ENCODE measurements around the gene RGS9.
A peak's percentile ranks its signal among the peaks of the same experiment; 100 is the strongest.

RGS9 gene

GRCh38 chr17:65155622-65156021 lies 18.5 kb downstream of the RGS9 start:
- Histone ChIP-seq H3K27ac (ENCODE audit: insufficient read depth in 1 of 2, low read depth in 1 of 2, low read length in 2 of 2, poor library complexity in 1 of 2, severe bottlenecking in 2 of 2) (no peak overlapping the region), H3K36me3 (ENCODE audit: control insufficient read depth in 4 of 4, insufficient read depth in 4 of 4, low read length in 3 of 4) (no peaks in the 10 kb centered on the region), H3K27me3 (replicated peaks in 2 of 5; ENCODE audit: control insufficient read depth in 4 of 5, insufficient read depth in 5 of 5, low read length in 4 of 5) (peaks cover 0 to 5% (median 0%) of the 10 kb centered on the region in 5 experiments), H3K4me3 (ENCODE audit: control insufficient read depth in 1 of 7, extremely low read depth in 1 of 7, insufficient read depth in 4 of 7, low read depth in 2 of 7, low read length in 6 of 7) (no peak overlapping the region), H3K9me3 (ENCODE audit: control extremely low read depth in 1 of 5, control insufficient read depth in 4 of 5, insufficient read depth in 2 of 5, low read depth in 1 of 5, low read length in 4 of 5) (no peaks in the 10 kb centered on the region), H3K4me1 (ENCODE audit: control extremely low read depth in 1 of 4, control insufficient read depth in 4 of 4, insufficient read depth in 4 of 4, low read length in 3 of 4) (peaks cover 6 to 24% (median 19%) of the 10 kb centered on the region in 4 experiments)
- 70% methylated on average over 1 of the region's 2 CpGs for WGBS (ENCODE audit: insufficient coverage)
- no peak for DNase-seq
- CTCF ChIA-PET: interaction anchor here (0.7 to 2.5 kb wide), 11 partner anchors 8 to 43 kb away, joined by 3 to 21 read pairs (median 4); partner anchors contain the start of gene RGS9
- POLR2A ChIA-PET: interaction anchor here (1.2 kb wide), 1 partner anchor 8 kb away, joined by 3 read pairs; no protein-coding TSS in a partner anchor

GRCh38 chr17:65156185-65156834 lies 19.1 kb downstream of the RGS9 start:
- no peak overlapping the region for H3K27ac ChIP-seq (ENCODE audit: insufficient read depth in 1 of 2, low read depth in 1 of 2, low read length in 2 of 2, poor library complexity in 1 of 2, severe bottlenecking in 2 of 2)
- CTCF ChIA-PET: interaction anchor here (1.0 to 2.5 kb wide), 8 partner anchors 8 to 42 kb away, joined by 3 to 21 read pairs (median 4); no protein-coding TSS in a partner anchor
- H3K4me1 ChIP-seq (ENCODE audit: control extremely low read depth in 1 of 4, control insufficient read depth in 4 of 4, insufficient read depth in 4 of 4, low read length in 3 of 4): peaks cover 6 to 24% (median 19%) of the 10 kb centered on the region in 4 experiments
- no peak for DNase-seq
- POLR2A ChIA-PET: no interaction called here
- H3K4me3 ChIP-seq (ENCODE audit: control insufficient read depth in 1 of 7, extremely low read depth in 1 of 7, insufficient read depth in 4 of 7, low read depth in 2 of 7, low read length in 6 of 7): no peak overlapping the region
- no peaks in the 10 kb centered on the region for H3K9me3 ChIP-seq (ENCODE audit: control extremely low read depth in 1 of 5, control insufficient read depth in 4 of 5, insufficient read depth in 2 of 5, low read depth in 1 of 5, low read length in 4 of 5)
- H3K36me3 ChIP-seq (ENCODE audit: control insufficient read depth in 4 of 4, insufficient read depth in 4 of 4, low read length in 3 of 4): no peaks in the 10 kb centered on the region
- H3K27me3 ChIP-seq (replicated peaks in 2 of 5; ENCODE audit: control insufficient read depth in 4 of 5, insufficient read depth in 5 of 5, low read length in 4 of 5): peaks cover 0 to 4% (median 0%) of the 10 kb centered on the region in 5 experiments
- 91% methylated on average over 21 of the region's 21 CpGs for whole genome bisulfite sequencing (ENCODE audit: insufficient coverage)

DNA sequence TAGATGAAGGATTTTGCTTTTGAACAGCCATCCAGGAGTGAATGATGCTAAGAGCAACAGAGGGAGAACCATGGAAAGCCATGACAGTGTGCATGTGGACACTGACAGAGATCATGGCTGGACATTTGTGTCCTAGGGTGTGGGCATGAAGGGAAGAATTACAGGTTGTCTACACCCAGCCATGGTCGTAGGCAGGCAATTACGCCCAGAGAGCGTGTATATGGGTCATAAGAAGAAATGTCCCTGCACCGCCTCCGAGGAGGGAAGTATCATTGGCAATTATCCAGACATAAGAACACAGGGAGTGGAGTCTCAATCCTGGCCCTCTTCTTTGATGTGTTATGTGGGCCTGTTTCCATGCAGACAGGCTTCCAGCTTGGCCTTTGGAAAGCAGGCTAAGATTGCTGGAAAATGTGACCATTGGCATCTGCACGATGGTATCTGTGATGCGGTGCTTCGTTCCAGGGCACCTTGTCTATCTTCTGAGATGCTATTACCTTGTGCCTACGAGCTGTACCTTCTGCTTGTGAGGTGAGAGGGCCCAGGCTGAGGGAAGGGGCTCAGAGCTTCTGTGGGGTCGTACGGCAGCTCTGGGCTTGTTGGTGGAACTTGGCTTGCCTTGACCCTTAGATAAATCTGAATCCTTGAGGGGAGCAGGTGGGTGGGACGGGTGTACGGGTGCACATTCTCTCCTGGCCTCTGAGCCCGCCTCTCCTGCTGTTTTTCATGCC lies 19.8 kb downstream of the RGS9 start:
- ChIA-PET CTCF (interaction anchor here (1.1 to 1.3 kb wide), 2 partner anchors 7 to 12 kb away, joined by 4 to 5 read pairs; no protein-coding TSS in a partner anchor), POLR2A (no interaction called here)
- Histone ChIP-seq H3K4me3 (ENCODE audit: control insufficient read depth in 1 of 7, extremely low read depth in 1 of 7, insufficient read depth in 4 of 7, low read depth in 2 of 7, low read length in 6 of 7) (no peak overlapping the region), H3K27ac (ENCODE audit: insufficient read depth in 1 of 2, low read depth in 1 of 2, low read length in 2 of 2, poor library complexity in 1 of 2, severe bottlenecking in 2 of 2) (no peak overlapping the region), H3K36me3 (ENCODE audit: control insufficient read depth in 4 of 4, insufficient read depth in 4 of 4, low read length in 3 of 4) (no peaks in the 10 kb centered on the region), H3K27me3 (replicated peaks in 2 of 5; ENCODE audit: control insufficient read depth in 4 of 5, insufficient read depth in 5 of 5, low read length in 4 of 5) (peaks cover 0 to 2% (median 0%) of the 10 kb centered on the region in 5 experiments), H3K9me3 (ENCODE audit: control extremely low read depth in 1 of 5, control insufficient read depth in 4 of 5, insufficient read depth in 2 of 5, low read depth in 1 of 5, low read length in 4 of 5) (no peaks in the 10 kb centered on the region), H3K4me1 (ENCODE audit: control extremely low read depth in 1 of 4, control insufficient read depth in 4 of 4, insufficient read depth in 4 of 4, low read length in 3 of 4) (peaks cover 6 to 24% (median 19%) of the 10 kb centered on the region in 4 experiments)
- no peak for DNase-seq
- WGBS (ENCODE audit: insufficient coverage): 96% methylated on average over 12 of the region's 14 CpGs

DNA sequence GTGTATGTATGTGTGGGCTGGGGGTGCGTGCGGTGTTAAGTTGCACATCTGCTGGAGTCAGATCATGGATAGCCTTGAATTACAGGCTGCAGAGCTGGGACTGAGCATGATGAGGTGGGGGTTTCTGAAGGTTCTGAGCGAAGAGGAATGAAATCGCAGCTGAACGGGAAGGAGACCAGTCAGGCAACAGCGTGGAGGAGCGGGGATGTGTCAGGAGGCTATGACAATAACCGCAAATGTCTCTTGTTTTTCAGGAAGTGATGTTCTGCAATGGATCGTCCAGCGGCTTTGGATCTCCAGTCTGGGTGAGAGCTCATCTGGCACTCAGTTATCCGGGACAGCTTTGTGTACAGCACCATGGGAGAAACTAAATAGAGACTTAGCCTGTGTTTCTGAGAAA lies 20.9 kb downstream of the RGS9 start:
- WGBS (ENCODE audit: insufficient coverage): 86% methylated on average over 11 of the region's 11 CpGs
- no peaks in the 10 kb centered on the region for H3K36me3 ChIP-seq (ENCODE audit: control insufficient read depth in 4 of 4, insufficient read depth in 4 of 4, low read length in 3 of 4)
- no peaks in the 10 kb centered on the region for H3K9me3 ChIP-seq (ENCODE audit: control extremely low read depth in 1 of 5, control insufficient read depth in 4 of 5, insufficient read depth in 2 of 5, low read depth in 1 of 5, low read length in 4 of 5)
- POLR2A ChIA-PET: no interaction called here
- no peak overlapping the region for H3K27ac ChIP-seq (ENCODE audit: insufficient read depth in 1 of 2, low read depth in 1 of 2, low read length in 2 of 2, poor library complexity in 1 of 2, severe bottlenecking in 2 of 2)
- CTCF ChIA-PET: no interaction called here
- DNase-seq: peak in 1 of 3 donors; percentile 64
- peaks cover 0 to 2% (median 0%) of the 10 kb centered on the region in 5 experiments for H3K27me3 ChIP-seq (replicated peaks in 2 of 5; ENCODE audit: control insufficient read depth in 4 of 5, insufficient read depth in 5 of 5, low read length in 4 of 5)
- peaks cover 6 to 24% (median 19%) of the 10 kb centered on the region in 4 experiments for H3K4me1 ChIP-seq (ENCODE audit: control extremely low read depth in 1 of 4, control insufficient read depth in 4 of 4, insufficient read depth in 4 of 4, low read length in 3 of 4)
- no peak overlapping the region for H3K4me3 ChIP-seq (ENCODE audit: control insufficient read depth in 1 of 7, extremely low read depth in 1 of 7, insufficient read depth in 4 of 7, low read depth in 2 of 7, low read length in 6 of 7)

DNA sequence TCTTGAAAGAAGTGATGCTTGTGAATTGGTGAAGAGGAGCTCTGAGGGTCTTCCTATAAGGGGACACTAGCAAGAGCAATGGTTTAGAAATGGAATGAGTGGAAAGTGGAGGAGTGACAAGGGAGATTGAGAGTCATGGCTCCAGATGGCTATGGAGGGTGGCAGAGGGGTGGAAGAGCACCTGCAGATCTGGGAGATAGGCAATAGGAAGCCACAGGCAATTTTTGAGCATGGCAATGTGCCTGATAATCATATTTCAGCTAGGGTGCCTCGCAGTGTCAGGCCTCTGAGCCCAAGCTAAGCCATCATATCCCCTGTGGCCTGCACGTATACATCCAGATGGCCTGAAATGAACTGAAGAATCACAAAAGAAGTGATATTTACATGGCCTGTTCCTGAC lies 21.5 kb downstream of the RGS9 start:
- 49% methylated on average over 2 of the region's 2 CpGs for WGBS (ENCODE audit: insufficient coverage)
- DNase-seq: peak in 1 of 3 donors; percentile 33
- POLR2A ChIA-PET: no interaction called here
- H3K9me3 ChIP-seq (ENCODE audit: control extremely low read depth in 1 of 5, control insufficient read depth in 4 of 5, insufficient read depth in 2 of 5, low read depth in 1 of 5, low read length in 4 of 5): no peaks in the 10 kb centered on the region
- H3K4me1 ChIP-seq (ENCODE audit: control extremely low read depth in 1 of 4, control insufficient read depth in 4 of 4, insufficient read depth in 4 of 4, low read length in 3 of 4): peaks cover 6 to 24% (median 20%) of the 10 kb centered on the region in 4 experiments
- H3K27me3 ChIP-seq (replicated peaks in 2 of 5; ENCODE audit: control insufficient read depth in 4 of 5, insufficient read depth in 5 of 5, low read length in 4 of 5): peaks cover 0 to 2% (median 0%) of the 10 kb centered on the region in 5 experiments
- H3K36me3 ChIP-seq (ENCODE audit: control insufficient read depth in 4 of 4, insufficient read depth in 4 of 4, low read length in 3 of 4): no peaks in the 10 kb centered on the region
- H3K4me3 ChIP-seq (ENCODE audit: control insufficient read depth in 1 of 7, extremely low read depth in 1 of 7, insufficient read depth in 4 of 7, low read depth in 2 of 7, low read length in 6 of 7): no peak overlapping the region
- no peak overlapping the region for H3K27ac ChIP-seq (ENCODE audit: insufficient read depth in 1 of 2, low read depth in 1 of 2, low read length in 2 of 2, poor library complexity in 1 of 2, severe bottlenecking in 2 of 2)
- CTCF ChIA-PET: no interaction called here

- CTCF ChIA-PET: interaction anchor here (1.1 to 1.5 kb wide), 4 partner anchors 9 to 25 kb away, joined by 3 read pairs; partner anchors contain the start of gene RGS9
- 98% methylated on average over 5 of the region's 6 CpGs for WGBS (ENCODE audit: insufficient coverage)
- DNase-seq: no peak
- H3K4me1 ChIP-seq (ENCODE audit: control extremely low read depth in 1 of 4, control insufficient read depth in 4 of 4, insufficient read depth in 4 of 4, low read length in 3 of 4): peaks cover 2 to 16% (median 13%) of the 10 kb centered on the region in 4 experiments
- POLR2A ChIA-PET: no interaction called here
- H3K36me3 ChIP-seq (ENCODE audit: control insufficient read depth in 4 of 4, insufficient read depth in 4 of 4, low read length in 3 of 4): no peaks in the 10 kb centered on the region
- no peaks in the 10 kb centered on the region for H3K9me3 ChIP-seq (ENCODE audit: control extremely low read depth in 1 of 5, control insufficient read depth in 4 of 5, insufficient read depth in 2 of 5, low read depth in 1 of 5, low read length in 4 of 5)
- H3K27ac ChIP-seq (ENCODE audit: insufficient read depth in 1 of 2, low read depth in 1 of 2, low read length in 2 of 2, poor library complexity in 1 of 2, severe bottlenecking in 2 of 2): no peak overlapping the region
- H3K27me3 ChIP-seq (replicated peaks in 2 of 5; ENCODE audit: control insufficient read depth in 4 of 5, insufficient read depth in 5 of 5, low read length in 4 of 5): peaks cover 0 to 2% (median 0%) of the 10 kb centered on the region in 5 experiments
- H3K4me3 ChIP-seq (ENCODE audit: control insufficient read depth in 1 of 7, extremely low read depth in 1 of 7, insufficient read depth in 4 of 7, low read depth in 2 of 7, low read length in 6 of 7): no peak overlapping the region
These were observed 23.3 kb downstream of the RGS9 start for GRCh38 chr17:65160516-65160915.
